ENCODE measurements around the gene AVP. TPM values are rescaled to one million over a fixed set of nuclear protein-coding genes. Genes with fewer than 3 reads are reported as not detected.

Gene AVP
- polyA plus RNA-seq, 1 donor (not counting 4 experiments of a cell fraction or from before 2014, with no cell fraction given): not detected

DNA sequence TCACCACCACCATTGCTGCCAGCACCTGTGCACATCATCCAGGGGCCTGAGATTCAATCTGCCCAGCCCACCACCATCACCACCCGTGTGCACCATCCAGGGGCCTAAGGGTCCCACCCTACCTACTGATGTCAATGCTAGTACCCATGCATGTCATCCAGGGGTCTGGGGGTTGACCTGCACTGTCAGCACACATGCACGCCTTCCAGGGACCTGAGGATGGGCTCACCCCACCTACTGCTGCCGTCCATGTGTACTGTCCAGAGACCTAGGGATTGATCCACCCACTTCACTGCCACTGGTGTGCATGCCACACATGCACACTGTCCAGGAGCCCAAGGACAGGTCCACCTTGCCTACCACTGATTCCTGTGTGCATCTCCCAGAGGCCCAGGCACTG, 25.0 kb downstream of the AVP start:
- H3K27me3 ChIP-seq (ENCODE audit: control insufficient read depth, extremely low read depth, insufficient read depth, low read length): no peaks in the 10 kb centered on the region
- dilution Hi-C loops (cut with MboI; ENCODE audit: extremely low pct_ligation_motif_present, low sequenced_read_pairs): no loop called here
- FAIRE-seq: no peak
- no peaks in the 10 kb centered on the region for H3K4me1 ChIP-seq (ENCODE audit: control insufficient read depth, extremely low read depth, insufficient read depth, low read length)
- H3K9ac ChIP-seq (ENCODE audit: control insufficient read depth, extremely low read depth, insufficient read depth, low read length): no peak overlapping the region
- H2AFZ ChIP-seq (ENCODE audit: control insufficient read depth, low read length): no peak overlapping the region
- H3K9me3 ChIP-seq (ENCODE audit: control insufficient read depth, low read depth, low read length): no peaks in the 10 kb centered on the region
- TF ChIP-seq EZH2 (IDR thresholded peaks at IDR 0.05; ENCODE audit: low read length) (no peak), CTCF (optimal IDR thresholded peaks at IDR 0.05 in 1 of 3, IDR thresholded peaks at IDR 0.05 in 1 of 3, conservative IDR thresholded peaks at IDR 0.05 in 1 of 3; ENCODE audit: extremely low read depth in 1 of 3, insufficient read depth in 2 of 3, low read length in 3 of 3) (no peak)
- no peaks in the 10 kb centered on the region for H4K20me1 ChIP-seq (ENCODE audit: control insufficient read depth, extremely low read depth, insufficient read depth, low read length)
- H3K9me1 ChIP-seq (ENCODE audit: control insufficient read depth, extremely low read depth, insufficient read depth, low read length): no peaks in the 10 kb centered on the region
- H3K4me2 ChIP-seq (ENCODE audit: control insufficient read depth, extremely low read depth, insufficient read depth, low read depth, low read length): no peak overlapping the region
- H3K27ac ChIP-seq (ENCODE audit: control insufficient read depth, insufficient read depth, low read length): no peak overlapping the region
- no peaks in the 10 kb centered on the region for H3K36me3 ChIP-seq (ENCODE audit: control insufficient read depth in 2 of 2, extremely low read depth in 1 of 2, insufficient read depth in 2 of 2, low read length in 2 of 2)
- no peaks in the 10 kb centered on the region for H3K79me2 ChIP-seq (ENCODE audit: control insufficient read depth, insufficient read depth, low read length)
- DNase-seq (ENCODE audit: low read depth, low spot score): no peak
- H3K4me3 ChIP-seq (ENCODE audit: control insufficient read depth in 2 of 3, extremely low read depth in 1 of 3, insufficient read depth in 2 of 3, low read depth in 1 of 3, low read length in 3 of 3): no peak overlapping the region

DNA sequence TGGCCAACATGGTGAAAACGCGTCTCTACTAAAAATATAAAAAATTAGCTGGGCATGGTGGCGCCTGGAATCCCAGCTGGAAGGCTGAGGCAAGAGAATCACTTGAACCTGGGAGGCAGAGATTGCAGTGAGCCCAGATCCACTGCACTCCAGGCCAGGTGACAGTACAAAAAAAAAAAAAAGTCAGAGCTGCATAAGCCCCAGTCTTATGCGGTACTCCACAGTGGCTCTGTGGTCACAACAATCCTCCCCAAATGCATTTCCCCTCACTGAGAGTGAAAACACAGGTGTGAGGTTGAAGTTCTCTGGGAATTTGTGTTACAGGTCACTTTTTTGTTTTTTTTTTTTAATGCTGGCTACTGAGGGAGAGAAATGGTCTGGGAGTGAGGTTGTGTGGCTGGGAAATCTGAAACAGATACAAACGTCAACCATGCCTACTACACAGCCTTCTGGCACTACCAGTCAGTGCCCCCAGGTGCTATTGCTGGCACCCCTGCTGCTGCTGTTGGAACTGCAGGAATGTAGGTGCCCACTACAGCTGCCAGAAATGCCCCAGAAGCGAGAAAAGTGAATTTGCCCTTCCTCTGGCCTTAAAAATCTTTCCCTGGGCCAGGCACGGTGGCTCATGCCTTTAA, 33.0 kb downstream of the AVP start:
- DNase-seq (ENCODE audit: low read depth, low spot score) (no peak), FAIRE-seq (no peak)
- H2AFZ ChIP-seq (ENCODE audit: control insufficient read depth, low read length): no peak overlapping the region
- no peaks in the 10 kb centered on the region for H3K9me1 ChIP-seq (ENCODE audit: control insufficient read depth, extremely low read depth, insufficient read depth, low read length)
- no peaks in the 10 kb centered on the region for H3K4me1 ChIP-seq (ENCODE audit: control insufficient read depth, extremely low read depth, insufficient read depth, low read length)
- no peak overlapping the region for H3K4me3 ChIP-seq (ENCODE audit: control insufficient read depth in 2 of 3, extremely low read depth in 1 of 3, insufficient read depth in 2 of 3, low read depth in 1 of 3, low read length in 3 of 3)
- H3K27ac ChIP-seq (ENCODE audit: control insufficient read depth, insufficient read depth, low read length): no peak overlapping the region
- H3K36me3 ChIP-seq (ENCODE audit: control insufficient read depth in 2 of 2, extremely low read depth in 1 of 2, insufficient read depth in 2 of 2, low read length in 2 of 2): peaks cover 18 to 21% of the 10 kb centered on the region in 2 experiments
- no peaks in the 10 kb centered on the region for H4K20me1 ChIP-seq (ENCODE audit: control insufficient read depth, extremely low read depth, insufficient read depth, low read length)
- no peak overlapping the region for H3K9ac ChIP-seq (ENCODE audit: control insufficient read depth, extremely low read depth, insufficient read depth, low read length)
- H3K79me2 ChIP-seq (ENCODE audit: control insufficient read depth, insufficient read depth, low read length): peaks cover 13% of the 10 kb centered on the region
- no peak overlapping the region for H3K4me2 ChIP-seq (ENCODE audit: control insufficient read depth, extremely low read depth, insufficient read depth, low read depth, low read length)
- dilution Hi-C loops (cut with MboI; ENCODE audit: extremely low pct_ligation_motif_present, low sequenced_read_pairs): no loop called here
- H3K27me3 ChIP-seq (ENCODE audit: control insufficient read depth, extremely low read depth, insufficient read depth, low read length): no peaks in the 10 kb centered on the region
- no peaks in the 10 kb centered on the region for H3K9me3 ChIP-seq (ENCODE audit: control insufficient read depth, low read depth, low read length)
- TF ChIP-seq CTCF (optimal IDR thresholded peaks at IDR 0.05 in 1 of 3, IDR thresholded peaks at IDR 0.05 in 1 of 3, conservative IDR thresholded peaks at IDR 0.05 in 1 of 3; ENCODE audit: extremely low read depth in 1 of 3, insufficient read depth in 2 of 3, low read length in 3 of 3) (no peak), EZH2 (IDR thresholded peaks at IDR 0.05; ENCODE audit: low read length) (no peak)

Measured in keratinocyte (primary cell).